HK-2 (cell line): ENCODE data around the gene ROBO4.

Source experiments
- DNase-seq: peaks from one replicate; pipeline ENCODE4 v3.0.0-alpha.2; 2018; ENCODE audit not compliant: unreplicated experiment

ROBO4 gene

GRCh38 chr11:124841201-124841600 lies 56.5 kb downstream of the ROBO4 start:
- no peak for DNase-seq

DNA sequence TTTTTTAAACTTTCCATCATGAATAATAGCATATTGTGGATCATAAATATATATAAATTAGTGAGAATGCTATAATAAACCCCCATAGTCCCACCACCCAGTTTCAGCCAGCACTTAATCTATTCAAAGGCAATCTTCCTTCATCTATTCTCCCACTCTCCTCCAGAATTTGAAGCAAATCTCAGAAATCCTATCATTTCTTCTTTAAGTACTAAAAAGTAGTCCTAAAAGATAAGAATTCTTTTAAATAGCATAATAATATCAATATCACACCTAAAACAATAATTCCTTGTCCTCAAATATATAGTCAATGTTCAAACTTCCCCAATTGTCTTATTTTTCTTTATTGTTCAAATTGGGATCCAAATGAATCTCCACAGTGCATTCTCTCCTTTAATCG lies 57.0 kb downstream of the ROBO4 start:
- no peak for DNase-seq

DNA sequence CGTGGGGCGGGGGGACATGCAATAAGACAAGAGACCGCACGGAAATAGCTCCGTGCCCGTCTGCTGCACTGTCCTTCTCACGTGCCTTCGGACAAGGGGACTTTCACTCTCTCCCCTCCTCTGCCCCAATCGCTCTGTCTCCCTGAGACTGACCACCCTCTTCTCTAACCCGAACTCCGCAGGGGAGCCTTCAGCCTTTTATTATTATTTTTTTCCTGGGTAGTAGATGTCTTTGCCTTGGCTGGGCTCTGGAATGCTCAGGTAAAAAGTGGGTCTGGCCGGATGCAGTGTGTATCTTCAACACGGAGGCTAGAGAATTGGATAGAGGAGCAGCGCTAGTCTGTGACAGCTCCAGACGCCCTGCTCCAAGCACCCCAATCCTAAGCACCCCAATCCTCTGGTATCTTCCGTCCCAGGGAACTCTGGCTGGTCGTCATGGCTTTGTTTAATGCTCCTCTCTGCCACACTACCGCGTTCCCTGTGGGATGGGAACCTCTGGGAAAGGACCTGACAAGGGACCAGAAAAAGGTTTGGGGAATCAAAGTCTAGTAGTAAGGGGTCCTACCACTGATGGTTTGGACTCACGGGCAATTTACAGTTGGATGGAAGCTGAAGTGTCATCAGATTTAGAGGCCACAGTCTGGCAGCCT lies 57.6 kb downstream of the ROBO4 start:
- no peak for DNase-seq

DNA sequence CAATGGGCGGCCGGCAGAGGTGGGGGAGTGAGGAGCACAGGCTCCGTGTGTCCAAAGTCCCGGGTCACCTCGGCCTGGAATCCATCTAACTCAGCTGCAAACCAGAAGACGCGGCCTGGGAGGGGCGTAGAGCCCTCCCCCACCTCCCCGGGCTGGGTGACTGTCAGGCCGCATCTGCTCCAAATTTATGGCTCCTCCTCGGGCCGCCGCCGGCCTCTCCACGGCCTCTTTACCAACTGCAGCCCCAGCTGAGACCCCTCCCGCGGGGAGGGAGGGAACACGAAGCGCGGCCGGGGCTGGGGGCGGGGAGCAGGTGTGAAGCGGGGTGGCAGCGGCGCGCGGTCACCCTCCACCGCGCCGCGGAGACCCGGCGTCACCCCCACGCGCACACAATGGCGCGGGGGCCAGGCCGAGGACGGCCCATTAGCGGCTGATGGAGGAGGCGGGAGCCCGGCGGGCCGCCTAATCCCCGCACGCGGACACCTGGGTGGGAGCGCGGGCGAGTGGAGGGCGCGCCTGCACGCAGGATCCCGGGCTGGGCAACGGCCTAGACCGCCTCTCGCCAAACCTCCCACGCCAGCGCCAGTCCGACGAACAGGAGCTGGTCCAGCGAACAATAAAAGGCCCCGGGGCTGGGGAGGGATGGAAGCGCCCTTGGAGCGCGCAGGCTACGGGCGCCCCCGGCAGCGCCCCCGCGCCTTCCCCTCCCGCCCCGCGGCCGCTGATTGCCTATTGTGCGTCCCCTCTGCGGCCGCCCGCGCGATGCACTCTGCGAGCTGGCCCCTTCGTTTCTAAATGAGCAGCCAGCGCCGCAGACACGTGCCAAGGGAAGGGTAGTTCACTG lies 58.3 kb downstream of the ROBO4 start:
- DNase-seq, result no peak

DNA sequence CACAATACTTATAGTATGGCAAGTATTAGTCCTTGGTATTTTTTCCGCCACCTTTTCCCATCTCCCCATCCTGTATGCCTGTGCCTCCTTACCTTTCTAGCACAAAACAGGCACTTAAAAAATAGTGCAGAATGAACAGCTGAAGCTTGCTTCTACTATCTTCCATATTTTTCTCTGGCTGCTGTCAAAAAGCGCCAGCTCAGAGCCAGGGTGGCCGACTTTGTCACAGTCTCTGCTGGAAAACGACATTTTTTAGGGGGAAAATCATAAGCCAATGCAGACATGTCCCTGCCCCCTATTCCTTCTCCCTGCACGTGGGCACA lies 58.9 kb downstream of the ROBO4 start:
- DNase-seq, result no peak

DNA sequence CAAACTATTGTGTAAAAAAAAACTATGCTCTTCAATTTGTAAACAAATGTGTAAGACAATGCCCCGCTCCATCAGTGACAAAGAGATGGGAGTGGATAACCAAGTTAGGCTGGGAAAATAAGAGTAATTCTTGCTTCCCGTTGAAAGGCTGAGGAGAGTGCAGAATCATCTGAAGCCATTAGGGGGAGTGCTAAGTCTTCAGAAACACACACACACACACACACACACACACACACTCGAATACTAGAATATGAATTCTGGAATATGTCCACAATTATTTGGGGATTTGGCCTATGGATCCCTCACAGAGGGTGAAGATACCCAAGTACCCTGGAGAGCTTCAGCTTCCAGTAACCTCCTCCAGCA lies 60.2 kb downstream of the ROBO4 start:
- DNase-seq, result peak; percentile 17

DNA sequence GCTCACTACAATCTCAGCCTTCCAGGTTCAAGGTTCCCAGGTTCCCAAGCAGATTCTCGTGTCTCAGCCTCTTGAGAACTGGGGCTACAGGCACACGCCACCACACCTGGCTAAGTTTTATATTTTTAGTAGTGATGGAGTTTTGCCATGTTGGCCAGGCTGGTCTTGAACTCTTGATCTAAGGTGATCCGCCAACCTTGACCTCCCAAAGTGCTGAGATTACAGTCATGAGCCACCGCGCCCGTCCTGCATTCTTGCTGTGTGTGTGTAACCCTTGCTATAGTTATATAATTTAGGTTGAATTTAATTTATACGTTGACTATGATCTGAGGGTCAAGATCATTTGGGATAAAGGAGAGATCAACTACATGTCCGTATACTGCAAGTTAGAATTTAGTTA lies 61.7 kb downstream of the ROBO4 start:
- DNase-seq, result no peak

GRCh38 chr11:124834526-124835180 lies 63.0 kb downstream of the ROBO4 start:
- no peak for DNase-seq
